Stimulated activated CD4-positive, alpha-beta T cell treated with anti-CD3 and anti-CD28 coated beads, Interleukin-2, amount 100 ng/mL, for 24 hours (primary cell): ENCODE measurements around the gene ANO2.
"Not testable (repeated sequence)": the region's sequence is repeated elsewhere in the genome, so short reads cannot be mapped to it uniquely, and the experiment has no call there.

Experiments
- DNase-seq, 2 donors: peaks; one replicate each; pipeline ENCODE4 v3.0.0-alpha.2; 2020

Gene ANO2

DNA sequence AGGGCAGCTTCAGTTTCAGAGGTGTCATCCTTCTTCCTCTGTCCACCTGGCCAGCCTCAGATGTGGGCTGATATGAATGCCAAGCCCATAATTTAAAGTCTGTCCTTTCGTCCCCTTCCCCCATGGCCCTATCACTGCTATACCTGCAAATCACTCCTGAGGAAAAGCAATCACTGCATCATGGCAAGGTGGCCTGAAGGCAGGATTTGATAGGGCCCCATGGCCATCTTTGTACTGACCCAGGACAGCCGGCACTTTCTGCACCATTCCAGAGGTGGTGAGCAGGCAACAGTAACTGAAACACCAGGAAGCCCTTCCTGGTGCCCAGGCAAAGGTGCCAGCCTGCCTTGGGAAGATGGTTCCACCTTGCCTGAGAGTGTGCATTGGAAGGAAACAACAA is 60.8 kb downstream of the ANO2 start:
- no peak for DNase-seq

GRCh38 chr12:5882511-5883190 is 62.4 kb downstream of the ANO2 start:
- DNase-seq, result no peak

DNA sequence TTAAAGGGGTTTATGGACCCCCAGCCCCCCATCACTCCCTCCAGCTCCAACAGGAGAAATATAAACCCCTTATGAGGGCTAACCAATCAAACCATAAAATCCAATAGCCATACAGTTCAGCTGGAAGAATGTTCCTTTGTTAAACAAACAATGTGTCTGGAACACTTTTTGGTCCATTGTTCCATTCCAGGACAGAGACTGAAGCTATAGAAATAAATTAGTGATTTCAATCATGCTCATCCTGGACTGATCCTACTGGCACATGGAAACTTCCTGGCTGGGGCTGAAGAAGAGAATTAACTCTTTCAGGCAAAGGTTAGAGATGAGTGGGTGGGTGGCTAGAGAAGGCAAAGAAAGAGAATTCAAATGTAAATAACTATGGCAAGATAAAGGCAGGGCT is 63.4 kb downstream of the ANO2 start:
- DNase-seq, result no peak

GRCh38 chr12:5881101-5881606 is 63.9 kb downstream of the ANO2 start:
- DNase-seq, result no peak

DNA sequence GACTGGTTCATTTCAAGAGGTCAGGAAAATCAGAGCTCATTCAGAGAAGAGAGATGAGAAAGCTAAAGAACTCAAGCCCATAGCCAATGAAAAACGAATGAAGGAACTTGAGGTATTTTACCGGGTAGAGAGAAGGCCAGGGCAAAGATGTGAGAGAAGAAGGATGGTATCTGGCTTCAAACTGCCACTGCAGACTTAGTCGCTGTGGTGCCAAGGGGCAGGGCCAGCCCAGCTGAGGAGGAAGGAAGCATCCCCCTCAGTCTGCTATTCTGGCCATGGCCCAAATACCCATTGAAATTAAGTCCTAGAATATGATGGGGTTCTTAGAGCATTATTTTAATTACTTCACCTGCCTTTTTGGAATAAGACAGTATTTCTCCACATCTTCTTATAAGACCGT is 69.2 kb downstream of the ANO2 start:
- DNase-seq, result no peak

DNA sequence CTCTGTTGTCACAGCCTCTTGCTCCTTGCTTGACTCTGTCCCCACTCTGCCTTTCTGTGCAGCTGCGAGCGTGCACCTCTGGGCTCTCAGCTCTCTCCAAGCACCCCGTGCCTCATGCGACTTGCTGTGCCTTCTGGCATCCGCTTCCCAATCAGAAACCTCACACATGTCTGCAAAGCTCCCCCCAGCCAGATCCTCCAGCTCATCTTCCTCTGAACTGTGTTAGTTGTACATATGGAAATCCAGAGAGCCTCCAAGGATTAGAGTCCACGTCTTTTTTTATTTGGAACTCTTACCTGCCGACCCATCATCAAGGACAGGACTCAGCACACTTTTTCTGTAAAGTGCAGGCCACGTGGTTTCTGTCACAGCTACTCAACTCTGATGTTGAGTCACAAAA is 70.5 kb downstream of the ANO2 start:
- DNase-seq, result no peak

GRCh38 chr12:5873281-5873919 is 71.7 kb downstream of the ANO2 start:
- no peak for DNase-seq

DNA sequence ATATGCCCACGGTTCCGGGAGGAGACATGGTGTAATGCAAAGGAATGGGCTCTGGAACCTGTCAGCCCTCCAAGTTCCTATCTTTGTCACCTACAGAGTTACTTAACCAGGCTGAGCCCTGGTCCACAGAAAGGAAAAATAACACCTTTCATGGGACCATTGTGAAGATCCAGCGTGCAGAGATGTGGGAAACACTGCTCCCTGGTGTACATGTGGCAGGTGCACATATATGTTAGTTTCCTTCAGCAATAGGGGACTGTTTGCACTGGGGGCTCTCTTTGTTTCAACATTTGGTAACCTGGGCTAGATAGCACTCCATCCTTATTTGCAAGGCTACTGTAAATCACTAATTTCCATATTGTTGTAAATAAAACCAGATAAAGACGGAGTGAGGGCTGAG is 72.3 kb downstream of the ANO2 start:
- DNase-seq, result no peak

DNA sequence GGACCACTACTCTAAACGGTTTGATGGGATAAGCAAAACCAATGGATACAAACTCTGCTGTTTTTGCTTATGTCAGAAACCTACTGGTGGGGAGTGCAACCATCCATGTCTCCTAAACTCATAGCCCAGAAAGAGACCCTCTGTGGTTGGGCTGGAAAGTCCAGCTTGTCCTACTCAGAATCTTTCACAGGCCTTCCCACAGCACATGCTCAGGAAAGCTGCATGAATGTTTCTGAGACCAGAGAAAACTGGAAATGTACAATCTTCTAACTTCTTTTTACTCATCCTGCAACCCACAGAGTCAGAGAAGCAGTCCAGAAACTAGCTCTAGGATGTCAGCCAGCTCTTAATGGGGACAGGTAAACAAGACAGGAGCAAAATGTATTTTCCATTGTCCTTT is 73.3 kb downstream of the ANO2 start:
- DNase-seq, result no peak

DNA sequence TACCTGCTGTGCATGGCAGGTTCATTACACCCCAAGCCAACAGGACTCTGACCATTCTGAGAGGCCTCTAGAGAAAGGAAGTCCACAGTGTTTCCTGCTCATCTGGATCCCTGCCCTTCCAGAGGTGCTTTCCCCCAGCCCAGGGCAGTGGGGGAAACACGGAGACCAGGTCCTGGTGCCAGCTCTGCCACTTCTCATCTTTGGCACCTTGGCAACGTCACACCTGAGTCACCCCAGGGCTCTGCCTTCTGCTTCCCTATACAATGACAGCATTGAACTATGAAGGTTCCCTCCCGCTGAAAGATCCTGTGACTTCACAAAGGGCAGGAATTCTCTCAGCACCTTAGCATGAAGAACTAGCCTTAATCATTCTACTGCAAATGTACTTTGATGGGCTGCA is 74.9 kb downstream of the ANO2 start:
- no peak for DNase-seq

DNA sequence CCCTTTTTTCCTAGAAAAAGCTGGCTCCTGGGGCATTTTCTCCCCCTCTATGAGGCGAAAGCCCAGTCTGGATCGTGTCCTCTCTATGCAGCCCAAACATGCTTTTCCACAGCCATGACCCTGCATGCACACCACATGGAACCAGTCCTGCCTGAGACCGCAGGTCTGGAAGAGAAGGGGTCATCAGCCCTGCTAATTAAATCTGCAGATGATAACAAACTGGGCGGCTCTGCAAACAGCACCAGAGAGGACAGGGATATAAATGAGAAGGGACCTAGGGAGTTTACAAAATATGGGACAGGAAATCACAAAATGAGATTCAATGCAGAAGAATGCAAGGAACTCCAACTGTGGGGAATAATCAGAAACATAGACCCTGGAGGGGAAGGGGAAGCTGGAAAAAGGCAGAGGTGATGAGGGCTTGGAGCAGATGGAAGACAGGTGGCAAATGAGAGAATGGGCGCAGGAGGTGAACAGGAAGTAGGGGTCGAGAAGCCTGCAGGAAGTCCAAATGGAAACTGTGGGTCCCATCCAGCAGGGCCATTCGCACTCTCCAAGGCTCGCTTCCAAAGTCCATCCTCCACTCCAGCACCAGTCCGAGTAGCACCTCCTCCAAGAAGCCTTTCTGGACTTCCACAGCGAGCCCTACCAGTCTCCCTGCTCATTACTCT is 76.3 kb downstream of the ANO2 start:
- DNase-seq, result no peak

GRCh38 chr12:5865397-5865796 is 79.7 kb downstream of the ANO2 start:
- DNase-seq, result no peak

- DNase-seq, result no peak
Observed at GRCh38 chr12:5864972-5865371, 80.1 kb downstream of the ANO2 start.

DNA sequence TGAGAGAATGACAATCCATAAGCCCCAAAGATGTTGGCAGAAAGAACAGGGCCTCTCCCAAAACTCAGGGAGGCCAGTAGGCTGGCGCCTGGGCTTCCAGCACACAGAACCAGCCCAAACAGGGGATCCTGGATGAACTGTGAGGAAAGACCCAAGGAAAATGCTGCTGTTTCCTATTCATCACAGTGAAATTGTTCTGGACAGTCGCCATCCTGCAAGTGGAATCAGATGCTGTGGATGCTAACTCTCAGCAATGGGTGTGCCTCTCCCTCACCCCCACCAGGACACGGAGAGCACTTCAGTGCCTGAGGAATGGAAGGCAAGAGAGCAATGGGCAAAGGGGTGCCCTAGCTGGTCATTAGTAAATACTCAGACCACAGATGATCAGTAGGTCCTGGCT is 80.8 kb downstream of the ANO2 start:
- no peak for DNase-seq

GRCh38 chr12:5861416-5861815 is 83.6 kb downstream of the ANO2 start:
- DNase-seq, result no peak

DNA sequence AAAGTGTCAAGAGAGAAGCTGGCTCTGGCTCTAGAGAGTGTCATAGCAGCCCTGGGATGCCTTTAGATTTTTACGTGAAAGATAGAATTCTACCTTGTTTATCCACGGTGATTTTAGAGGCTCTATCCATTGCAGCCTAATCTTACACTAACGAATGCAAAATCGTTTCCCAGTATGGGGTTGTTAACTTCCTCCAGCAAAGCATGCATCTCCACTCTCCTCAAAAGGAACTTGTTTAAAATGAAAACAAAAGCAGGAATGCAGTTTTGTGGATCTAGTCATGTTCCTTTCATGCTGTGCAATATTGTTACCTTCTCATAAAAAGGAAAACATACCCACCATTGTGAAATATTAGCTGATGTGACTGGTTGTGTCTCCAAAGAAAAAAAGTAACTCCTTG is 88.4 kb downstream of the ANO2 start:
- no peak for DNase-seq

- no peak for DNase-seq
Observed at GRCh38 chr12:5846950-5847349, 98.1 kb downstream of the ANO2 start.

GRCh38 chr12:5840944-5841343 is 104.1 kb downstream of the ANO2 start:
- no peak for DNase-seq

DNA sequence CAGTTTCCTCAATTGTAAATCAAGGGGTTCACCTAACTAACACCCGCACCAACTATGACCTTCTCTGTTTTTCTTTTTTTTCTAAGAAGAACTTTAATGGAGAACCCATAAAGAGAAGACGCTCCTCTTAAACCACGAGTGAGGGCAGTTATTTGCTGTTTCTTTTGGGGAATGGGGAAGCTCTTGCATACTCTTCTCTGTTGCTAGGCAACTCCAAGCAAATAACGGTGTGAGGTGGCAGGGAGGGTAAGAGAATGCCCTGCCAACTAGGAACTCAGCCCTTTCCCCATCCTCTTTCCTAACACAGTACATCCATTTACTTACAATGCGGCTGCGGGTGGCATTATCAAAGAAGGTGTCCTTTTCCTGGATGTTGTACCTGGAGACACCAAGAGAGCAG is 114.9 kb downstream of the ANO2 start:
- DNase-seq, result no peak

GRCh38 chr12:5827591-5827990 is 117.5 kb downstream of the ANO2 start:
- DNase-seq, result no peak

- DNase-seq, result not testable (repeated sequence)
Observed at GRCh38 chr12:5825761-5826160, 119.3 kb downstream of the ANO2 start.

DNA sequence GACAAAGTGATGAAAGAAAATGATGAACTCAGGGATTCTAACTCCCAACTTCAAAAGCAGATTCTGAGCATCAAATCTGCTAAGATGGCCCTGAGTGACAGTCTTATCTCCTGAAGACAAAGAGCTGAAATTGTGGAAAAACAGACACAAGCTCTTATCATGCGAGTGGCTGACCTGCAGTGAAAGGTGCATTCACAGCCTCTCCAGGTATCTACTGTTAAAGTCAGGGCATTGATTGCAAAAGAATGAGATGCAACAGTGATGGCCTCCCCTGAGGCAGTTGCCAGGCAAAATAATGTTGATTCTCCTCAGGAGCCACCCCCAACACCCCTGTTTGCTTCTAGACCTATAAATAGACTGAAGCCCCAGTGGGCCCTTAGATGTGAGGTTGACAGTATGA is 126.2 kb downstream of the ANO2 start:
- not testable (repeated sequence) for DNase-seq

DNA sequence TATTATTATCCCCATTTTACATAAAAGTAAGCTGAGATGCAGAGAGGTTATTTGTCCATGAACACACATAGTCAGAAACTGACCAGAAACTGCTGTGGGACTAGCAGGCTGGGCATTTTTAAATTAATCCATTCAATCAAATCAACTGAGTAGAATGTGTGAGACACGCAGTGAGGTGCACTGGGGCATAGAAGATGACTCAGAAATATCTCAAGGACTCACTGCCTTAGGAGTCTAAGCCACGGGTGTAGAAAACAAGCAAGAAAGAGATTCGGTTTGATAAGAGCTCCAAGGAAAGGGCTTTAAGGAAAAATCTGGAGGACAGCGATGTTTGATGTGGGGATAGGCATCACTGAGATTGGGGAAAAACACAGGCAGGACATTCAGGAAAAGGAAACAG is 127.8 kb downstream of the ANO2 start:
- DNase-seq, result no peak

GRCh38 chr12:5809586-5809985 is 135.5 kb downstream of the ANO2 start:
- DNase-seq, result no peak
